ENCODE data around the gene SRSF10. TPM values are rescaled to one million over a fixed set of nuclear protein-coding genes. Genes with fewer than 3 reads are reported as not detected.

SRSF10 gene
- total and polyA plus RNA-seq, 9 of the 15 experiments (the other 6 are each of a cell fraction or from before 2014, with no cell fraction given): 154 to 264 (median 205) TPM

GRCh38 chr1:23979387-23979880 is 693 bp downstream of the SRSF10 start (continued):
- TF ChIP-seq CBX5 (IDR thresholded peaks at IDR 0.05; ENCODE audit: borderline replicate concordance, low read depth): no peak
- TF ChIP-seq NR2C1 (IDR thresholded peaks at IDR 0.05): no peak
- no peak for TF ChIP-seq NR2C1 (tag; IDR thresholded peaks at IDR 0.05)
- TF ChIP-seq TFE3 (CRISPR knock-in tag; IDR thresholded peaks at IDR 0.05): no peak
- no peak for TF ChIP-seq HMG20A (CRISPR knock-in tag; conservative IDR thresholded peaks at IDR 0.05)
- 0 out of 2 replicates have a peak, but pooled peaks have one; percentile 0 for TF ChIP-seq BRD4 (IDR thresholded peaks at IDR 0.05)
- TF ChIP-seq SNIP1 (IDR thresholded peaks at IDR 0.05; ENCODE audit: low read depth): 0 out of 2 replicates have a peak, but pooled peaks have one; percentile 32
- TF ChIP-seq ZBTB43 (CRISPR knock-in tag; IDR thresholded peaks at IDR 0.05): no peak; the same call in 1 of the 2 replicates
- 0 out of 2 replicates have a peak, but pooled peaks have one; percentile 38 for TF ChIP-seq CHCHD3 (CRISPR knock-in tag; IDR thresholded peaks at IDR 0.05)
- peak; percentile 16; the same call in 1 of the 2 replicates for TF ChIP-seq DEAF1 (CRISPR knock-in tag; IDR thresholded peaks at IDR 0.05)
- TF ChIP-seq CREM (IDR thresholded peaks at IDR 0.05; ENCODE audit: low read depth): no peak
- TF ChIP-seq HBP1 (CRISPR knock-in tag; IDR thresholded peaks at IDR 0.05): no peak
- TF ChIP-seq NR4A1 (CRISPR knock-in tag; IDR thresholded peaks at IDR 0.05): no peak
- no peak for TF ChIP-seq NR4A1 (tag; IDR thresholded peaks at IDR 0.05)
- TF ChIP-seq GABPB2 (CRISPR knock-in tag; conservative IDR thresholded peaks at IDR 0.05): no peak
- TF ChIP-seq ZNF830 (CRISPR knock-in tag; IDR thresholded peaks at IDR 0.05): no peak
- TF ChIP-seq ZBTB7A (IDR thresholded peaks at IDR 0.05; ENCODE audit: borderline replicate concordance, control insufficient read depth, low read depth, low read length): no peak
- TF ChIP-seq BHLHE40 (IDR thresholded peaks at IDR 0.05; ENCODE audit: low read length): no peak
- TF ChIP-seq MAFF (IDR thresholded peaks at IDR 0.05; ENCODE audit: low read length): no peak
- no peak for TF ChIP-seq ILF3 (IDR thresholded peaks at IDR 0.05; ENCODE audit: borderline replicate concordance)
- TF ChIP-seq NR2F6 (CRISPR knock-in tag; IDR thresholded peaks at IDR 0.05): no peak
- TF ChIP-seq NFXL1 (CRISPR knock-in tag; IDR thresholded peaks at IDR 0.05): no peak
- no peak for TF ChIP-seq SRSF7 (optimal IDR thresholded peaks at IDR 0.05; ENCODE audit: low read depth, low read length)
- no peak for TF ChIP-seq SRSF1 (IDR thresholded peaks at IDR 0.05; ENCODE audit: low read depth, low read length)
- TF ChIP-seq USF2 (CRISPR knock-in tag; IDR thresholded peaks at IDR 0.05): no peak

Measured in K562 (cell line).